Fibroblast of upper back skin (primary cell): ENCODE data around the gene SLC16A12.
A peak's percentile ranks its signal among the peaks of the same experiment; 100 is the strongest.
"Not testable (repeated sequence)": the region's sequence is repeated elsewhere in the genome, so short reads cannot be mapped to it uniquely, and the experiment has no call there.

ENCODE experiments used
- DNase-seq: peaks from one replicate; pipeline ENCODE4 v3.0.0-alpha.2; 2013

SLC16A12 gene

DNA sequence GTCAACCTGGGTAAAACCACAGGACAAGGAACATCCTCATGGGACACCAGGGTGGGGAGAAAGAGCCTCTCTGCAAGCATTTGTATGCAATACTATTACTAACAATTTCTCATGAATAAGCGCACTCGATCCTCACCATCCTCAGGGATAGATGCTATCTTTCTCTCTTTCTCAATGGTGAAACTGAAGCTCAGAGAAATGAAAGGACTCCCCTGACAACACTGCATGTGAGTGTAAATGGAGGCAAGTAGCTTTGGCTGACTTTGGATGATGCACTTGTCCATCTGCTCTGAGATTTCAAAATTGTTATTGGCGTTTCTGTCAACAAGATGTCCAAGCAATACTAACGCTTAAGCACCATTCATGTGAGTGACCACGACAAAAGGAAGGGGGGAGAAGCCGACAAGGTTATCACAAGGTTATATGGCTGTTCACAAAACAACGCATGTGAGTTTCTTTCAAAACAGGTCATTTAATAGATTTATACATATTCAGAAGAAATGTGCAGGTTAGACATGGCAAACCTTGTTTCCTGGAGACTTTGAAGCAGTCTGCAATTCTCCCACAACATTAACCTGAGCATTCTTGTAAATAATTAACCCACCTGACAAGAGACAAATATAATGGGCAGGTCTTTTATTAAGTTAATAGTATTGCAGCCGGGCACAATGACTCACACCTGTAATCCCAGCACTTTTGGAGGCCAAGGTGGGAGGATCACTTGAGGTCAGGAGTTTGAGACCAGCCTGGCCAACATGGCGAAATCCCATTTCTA is 67.0 kb downstream of the SLC16A12 start:
- DNase-seq = no peak

DNA sequence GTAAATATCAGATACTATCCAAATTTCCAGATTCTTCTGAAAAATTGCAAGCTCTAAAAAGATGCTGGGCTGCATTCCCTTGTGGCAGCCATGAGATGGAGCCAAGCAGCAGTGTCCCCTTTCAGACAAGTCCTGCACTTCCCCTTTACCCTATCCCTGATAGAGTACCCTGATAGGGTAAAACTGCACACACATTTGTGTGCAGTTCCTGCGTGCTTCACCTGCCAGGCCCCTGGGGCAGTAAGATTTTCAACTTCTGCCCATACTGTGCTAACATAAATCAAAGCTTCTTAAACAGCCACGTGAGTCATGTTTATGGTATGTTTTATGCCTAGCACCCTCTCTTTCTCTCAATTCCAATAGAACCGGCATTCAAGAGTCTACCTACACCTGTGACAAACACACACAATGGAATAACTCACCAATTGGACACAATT is 68.8 kb downstream of the SLC16A12 start:
- DNase-seq = peak; percentile 43

DNA sequence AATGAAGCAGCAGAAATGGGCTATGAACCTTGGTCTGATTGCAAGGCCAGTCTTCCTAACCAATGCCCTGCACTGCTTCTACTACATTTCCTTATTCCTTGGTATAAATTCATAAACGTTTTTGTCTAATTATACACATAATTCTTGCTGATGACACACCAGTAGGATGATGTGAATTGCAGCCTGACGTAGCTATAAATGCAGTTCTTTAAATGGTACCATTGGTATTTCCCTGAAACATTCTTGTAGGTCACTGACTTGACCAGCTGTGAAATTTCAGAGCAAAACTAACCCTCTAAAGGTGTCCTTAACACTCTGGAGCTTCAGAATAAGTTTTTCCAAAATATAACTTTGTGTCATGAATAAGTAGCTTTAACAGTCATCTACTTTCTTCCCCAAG is 70.2 kb downstream of the SLC16A12 start:
- no peak for DNase-seq

DNA sequence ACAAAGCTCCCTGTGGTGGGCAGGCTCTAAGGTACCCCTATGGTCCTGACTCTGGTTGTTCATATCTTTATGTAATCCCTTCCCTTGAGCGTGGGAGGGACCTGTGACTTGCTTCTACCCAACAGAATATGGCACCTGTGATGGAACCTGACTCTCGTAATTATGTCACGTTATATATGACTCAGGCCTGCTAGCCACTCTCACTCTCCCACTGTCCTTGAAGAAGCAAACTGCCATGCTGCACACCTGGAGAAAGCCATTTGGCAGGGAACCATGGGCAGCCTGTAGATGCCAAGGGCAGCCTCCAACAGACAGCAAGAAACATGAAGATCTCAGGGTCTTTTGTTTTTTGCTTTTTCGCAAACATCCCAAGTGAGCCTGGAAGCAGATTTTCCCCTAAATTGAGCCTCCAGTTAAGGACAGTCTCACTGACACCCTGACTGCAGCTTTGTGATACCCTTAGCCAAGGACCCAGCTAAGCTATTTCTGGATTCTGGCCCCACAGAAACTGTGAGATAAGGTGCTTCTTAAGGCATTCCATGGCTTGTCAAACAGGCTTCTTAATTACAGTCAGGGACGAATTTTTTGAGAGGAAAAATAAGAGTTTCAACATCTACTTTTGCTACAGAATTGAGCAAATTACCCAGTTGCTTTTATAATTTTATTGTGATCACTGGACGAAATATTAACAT is 71.4 kb downstream of the SLC16A12 start:
- no peak for DNase-seq

DNA sequence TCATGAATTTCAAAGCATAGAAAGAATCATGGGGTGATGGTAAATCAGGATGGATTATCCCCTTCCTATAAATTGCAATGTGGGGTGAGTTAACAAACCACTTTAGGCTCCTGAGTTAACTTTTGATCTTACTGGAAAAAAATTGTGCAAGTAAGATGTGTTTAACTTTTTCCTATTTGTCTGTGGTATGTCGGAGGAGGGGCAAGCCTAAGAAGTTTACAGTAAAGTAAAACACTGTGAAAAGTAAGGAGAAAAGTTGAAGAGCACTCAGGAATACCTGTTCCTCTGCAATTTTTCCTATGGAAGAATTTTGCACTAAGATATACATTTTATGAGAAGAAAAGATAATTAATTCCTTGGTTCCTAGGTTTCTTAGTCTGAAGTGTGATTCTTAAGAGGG is 76.6 kb downstream of the SLC16A12 start:
- peak; percentile 48 for DNase-seq

DNA sequence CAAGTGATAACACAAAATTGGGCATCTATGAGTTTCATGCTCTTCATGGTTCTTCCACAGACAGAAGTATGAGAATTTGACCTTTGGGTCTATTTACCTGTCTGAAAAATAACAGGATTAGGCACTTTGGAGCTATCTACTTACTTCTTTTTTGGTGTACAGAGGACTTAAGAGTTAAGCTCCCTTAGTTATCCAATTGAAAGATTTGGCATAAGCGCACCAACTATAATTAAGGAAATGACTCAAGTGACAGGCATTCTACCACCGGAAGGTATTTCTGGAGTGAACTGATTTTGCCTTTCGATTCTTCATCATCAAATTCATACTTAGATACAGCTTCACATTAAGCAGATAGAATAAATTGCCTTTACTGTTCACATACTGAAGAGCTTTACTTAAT is 77.1 kb downstream of the SLC16A12 start:
- DNase-seq = peak; percentile 85

DNA sequence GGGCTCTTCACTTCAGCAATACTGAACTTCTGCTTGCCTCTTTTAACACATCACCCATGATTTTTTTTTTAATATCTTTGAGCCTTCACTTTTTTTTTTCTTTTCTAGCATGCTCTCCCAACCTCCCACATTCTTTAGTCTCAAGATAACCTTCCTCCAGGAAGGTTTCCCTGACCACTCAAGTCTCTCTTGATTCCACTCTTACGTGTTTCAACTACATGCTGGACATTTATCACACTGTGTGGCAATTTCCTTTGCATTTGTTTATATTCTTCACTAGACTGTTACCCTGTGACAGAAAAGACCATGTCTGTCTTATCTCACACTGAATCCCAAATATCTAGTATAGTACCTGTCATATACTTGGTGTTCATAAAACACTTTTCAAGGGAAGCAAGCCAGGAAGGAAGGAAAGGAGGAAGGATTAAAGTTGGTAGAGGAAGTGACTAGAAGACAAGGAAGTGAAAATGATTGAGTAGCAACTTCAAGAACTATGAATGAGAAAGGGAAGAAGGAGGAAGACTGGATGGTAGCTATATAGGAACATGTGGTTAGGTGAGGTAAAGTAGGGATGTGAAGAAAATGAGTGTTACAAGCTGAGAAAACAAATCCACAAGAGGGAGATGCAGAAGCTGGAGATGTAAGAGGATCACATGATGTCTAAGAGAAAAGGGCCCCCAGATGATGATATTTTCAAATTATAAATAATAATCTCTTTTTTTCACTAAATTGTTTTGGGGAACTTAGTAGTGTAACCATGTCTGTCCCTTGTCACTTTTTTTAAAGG is 80.6 kb downstream of the SLC16A12 start:
- no peak for DNase-seq

DNA sequence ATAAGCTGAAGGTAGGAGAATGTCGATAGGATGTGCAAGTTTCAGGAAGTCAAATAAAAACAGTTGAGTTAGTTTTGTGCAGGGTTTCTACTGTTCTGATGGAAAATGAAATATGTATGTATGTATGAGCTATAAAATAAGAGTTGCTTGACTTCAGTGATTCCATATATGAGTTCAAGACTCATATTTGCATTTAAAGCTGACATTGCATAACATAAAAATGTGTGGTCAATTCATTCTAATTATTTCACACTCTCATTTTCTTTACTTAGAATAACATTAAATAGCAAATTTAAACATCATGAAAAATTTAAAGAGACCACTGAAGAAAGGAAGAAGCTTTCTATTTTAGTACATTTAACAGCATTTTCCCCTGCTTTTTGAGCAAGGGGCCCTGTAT is 83.2 kb downstream of the SLC16A12 start:
- no peak for DNase-seq

DNA sequence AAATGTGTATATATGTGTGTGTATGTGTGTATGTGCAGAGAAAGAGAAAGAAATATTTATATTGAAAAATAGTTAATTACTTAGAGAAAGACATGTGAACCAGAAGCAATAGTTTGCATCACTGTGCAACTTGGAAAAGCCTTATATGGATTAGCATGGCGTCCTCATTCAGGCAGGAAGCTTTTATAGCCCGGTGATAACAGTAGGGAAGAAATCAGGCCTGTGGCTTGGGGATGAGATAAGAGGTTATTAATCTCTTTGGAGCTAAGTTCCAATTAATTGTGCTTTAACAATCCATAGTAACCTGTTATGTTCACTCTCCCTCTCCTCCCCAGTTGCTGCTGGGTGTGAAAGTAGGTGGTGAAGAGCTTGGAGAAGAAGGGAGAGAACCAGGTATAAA is 84.5 kb downstream of the SLC16A12 start:
- no peak for DNase-seq

DNA sequence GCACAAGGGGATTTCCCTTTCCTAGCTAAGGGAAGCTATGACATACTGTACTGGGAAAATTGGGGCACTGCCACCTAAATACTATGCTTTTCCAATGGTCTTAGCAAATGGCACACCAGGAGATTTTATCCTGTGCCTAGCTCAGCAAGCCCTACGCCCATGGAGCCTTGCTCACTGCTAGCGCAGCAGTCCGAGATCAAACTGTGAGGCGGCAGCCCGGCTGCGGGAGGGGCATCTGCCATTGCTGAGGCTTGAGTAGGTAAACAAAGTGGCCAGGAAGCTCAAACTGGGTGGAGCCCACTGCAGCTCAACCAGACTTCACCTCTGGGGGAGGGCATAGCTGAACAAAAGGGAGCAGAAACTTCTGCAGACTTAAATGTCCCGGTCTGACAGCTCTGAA is 90.6 kb downstream of the SLC16A12 start:
- DNase-seq = not testable (repeated sequence)

DNA sequence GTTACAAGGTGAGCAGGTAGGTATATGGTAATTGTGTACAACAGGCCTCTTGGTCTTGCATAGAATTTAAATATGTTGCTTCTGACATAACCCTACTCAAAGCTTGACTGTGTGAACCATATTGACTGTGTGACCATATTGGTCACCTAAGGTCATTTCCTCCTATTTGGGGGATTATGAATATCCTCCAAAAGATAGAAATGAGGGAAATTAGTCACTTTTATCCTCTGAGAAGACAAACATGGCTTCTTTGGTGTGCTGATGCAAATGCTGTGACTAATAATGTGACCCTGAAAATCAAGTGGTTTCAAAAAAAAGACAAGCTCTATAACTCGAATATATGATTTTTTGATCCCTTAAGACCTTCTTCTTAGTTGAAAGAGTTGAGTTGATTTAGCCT is 93.1 kb downstream of the SLC16A12 start:
- no peak for DNase-seq

DNA sequence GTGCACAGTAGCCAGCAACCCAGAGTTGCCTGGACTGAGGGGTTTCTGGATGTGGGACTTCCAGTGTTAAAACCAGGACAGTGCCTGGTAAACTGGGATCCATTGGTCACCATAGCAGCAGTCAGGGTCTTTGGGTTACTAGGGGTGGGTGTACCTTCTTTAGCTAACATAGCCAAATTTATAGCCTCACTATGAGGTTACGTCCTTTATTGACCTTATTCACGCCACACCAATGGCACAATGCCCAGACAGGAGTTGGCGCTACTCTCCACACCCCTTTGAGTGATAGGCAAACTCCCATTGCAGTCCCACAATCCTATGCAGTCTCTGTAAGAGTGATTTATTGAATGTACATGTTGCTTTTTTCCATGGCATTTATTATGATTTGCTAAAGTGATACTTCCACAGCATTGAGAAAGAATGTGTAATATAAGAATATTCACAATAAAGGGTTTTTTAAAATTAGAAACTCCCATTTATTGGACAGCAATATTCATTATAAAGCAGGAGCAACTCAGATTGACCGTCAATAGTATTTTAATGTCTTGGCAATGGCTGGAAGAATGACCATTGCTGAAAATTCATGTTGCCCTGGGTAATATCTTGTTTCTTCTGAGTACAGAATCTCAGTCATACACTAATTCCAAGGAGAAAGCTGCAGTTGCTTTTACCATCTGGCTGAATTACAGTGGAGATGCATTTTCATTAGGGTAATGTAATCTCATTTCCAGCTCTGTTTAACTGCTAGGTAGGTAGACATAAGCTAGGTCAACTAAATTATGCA is 95.0 kb downstream of the SLC16A12 start:
- no peak for DNase-seq

DNA sequence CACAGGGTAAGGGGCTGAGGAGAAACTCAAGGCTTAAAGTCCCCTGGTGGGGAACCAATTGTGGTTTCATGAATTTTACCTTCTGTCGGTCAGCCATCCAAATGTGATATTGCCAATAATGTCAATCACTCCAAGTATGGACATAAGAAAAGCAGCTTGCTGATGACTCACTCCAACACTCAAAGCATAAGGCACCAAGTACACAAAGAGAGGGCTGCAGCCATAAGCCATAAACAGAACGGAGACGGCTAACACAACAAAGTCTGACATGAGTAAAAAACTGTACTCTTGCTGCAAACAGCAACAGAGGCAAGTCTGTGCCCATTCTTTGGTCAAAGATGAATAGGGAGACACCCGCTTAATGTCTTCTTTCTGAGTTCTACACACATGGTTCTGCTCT is 96.9 kb downstream of the SLC16A12 start:
- no peak for DNase-seq

DNA sequence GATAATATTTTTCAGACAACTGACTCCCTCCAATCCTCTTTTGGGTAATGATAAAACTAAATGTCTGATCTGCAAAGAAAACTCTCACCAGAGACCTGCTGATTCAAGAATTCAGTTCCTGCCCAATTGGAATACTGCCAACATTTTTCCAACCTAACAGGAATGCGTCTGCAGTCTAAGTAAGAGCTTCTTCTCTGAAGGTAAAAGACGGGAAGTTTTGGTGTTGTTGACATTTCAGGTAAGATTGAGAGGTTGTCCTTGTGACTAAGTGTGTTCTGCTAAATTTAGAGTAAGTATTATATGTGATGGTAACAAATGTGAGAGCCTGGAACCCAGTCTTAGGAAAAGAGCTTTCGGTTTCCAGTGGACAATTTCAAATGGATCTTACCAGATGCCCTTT is 103.4 kb downstream of the SLC16A12 start:
- DNase-seq = peak; percentile 84

DNA sequence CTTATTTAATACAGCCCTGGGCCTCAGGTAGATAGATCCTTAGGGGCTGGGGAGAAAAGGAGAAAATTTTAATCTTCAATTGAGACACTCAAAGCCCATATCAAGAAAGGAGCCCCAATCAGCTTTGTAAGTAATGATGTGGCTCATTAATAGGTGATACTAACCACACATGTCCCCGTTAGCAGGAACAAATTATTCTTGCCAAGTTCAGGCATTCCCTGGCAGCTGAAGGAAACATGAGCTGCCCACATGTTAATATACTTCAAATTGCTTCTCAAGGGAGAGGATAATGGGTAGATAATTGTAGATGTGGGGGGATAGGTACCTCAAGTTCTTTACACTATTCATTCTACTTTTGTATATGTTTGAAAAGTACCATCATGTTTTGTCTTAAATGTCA is 106.5 kb downstream of the SLC16A12 start:
- DNase-seq = no peak

DNA sequence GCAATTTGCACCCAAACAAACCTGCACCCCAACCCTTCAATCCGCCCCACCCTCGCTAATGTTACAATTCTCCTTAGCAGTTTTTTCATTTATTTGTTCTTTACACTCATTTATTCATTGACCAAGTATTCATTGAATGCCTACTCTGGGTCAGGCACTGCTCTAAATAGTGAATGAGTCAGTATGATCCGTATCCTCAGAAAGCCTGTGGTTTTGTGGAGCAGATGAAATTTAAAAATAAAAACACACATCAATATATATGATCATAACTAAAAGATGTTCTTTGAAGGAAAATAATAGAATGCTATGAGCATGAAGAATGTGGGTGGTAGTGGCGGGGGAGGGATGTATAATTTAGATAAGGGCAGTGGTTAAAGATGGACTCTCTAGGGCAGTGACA is 107.8 kb downstream of the SLC16A12 start:
- peak; percentile 84 for DNase-seq

DNA sequence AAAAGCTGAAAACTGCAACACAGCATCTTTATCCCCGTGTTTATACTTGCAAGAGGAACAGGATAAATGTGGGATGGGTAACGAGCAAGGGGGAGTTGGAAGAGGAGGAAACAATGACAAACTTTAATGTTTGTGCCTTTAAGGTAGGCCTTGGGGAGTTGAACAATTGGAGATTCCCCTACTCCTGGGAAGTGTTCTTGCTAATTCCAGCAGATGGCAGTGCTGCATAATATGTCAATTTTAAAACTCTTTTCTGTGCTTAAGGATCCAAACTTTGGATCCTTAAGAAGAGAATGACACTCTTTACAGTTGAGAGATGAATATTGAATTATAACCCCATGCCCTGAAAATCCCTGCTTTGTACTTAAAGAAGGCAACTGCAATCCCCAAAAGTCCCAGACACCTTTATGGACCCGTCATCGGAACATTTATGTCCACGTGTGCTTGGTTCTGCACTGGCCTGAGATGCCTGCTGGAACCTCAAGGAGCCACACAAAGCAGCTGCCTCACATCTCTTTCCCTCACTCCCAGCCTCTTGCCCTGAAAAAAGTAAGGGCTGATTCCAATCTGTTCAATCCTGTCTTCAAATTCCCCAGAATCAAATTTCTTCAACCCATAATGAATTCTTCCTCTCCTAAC is 109.0 kb downstream of the SLC16A12 start:
- DNase-seq = peak; percentile 69

DNA sequence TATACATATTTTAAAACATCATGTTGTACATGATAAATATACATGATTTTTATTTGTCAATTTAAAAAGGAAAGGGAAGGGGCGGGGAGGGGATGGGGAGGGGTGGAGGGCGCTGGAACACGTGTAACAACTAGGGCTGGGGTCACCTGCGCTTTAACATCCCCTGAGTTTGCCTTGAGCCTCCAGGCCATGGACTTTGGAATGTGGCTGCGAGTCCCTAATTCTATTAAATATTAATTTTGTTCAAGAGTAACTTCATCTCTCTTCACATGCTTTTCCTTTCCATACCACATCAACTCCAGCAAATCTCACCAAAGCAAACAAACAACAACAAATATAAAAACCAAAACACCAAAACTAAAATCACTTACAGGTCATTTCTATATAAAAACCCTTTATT is 110.4 kb downstream of the SLC16A12 start:
- no peak for DNase-seq

DNA sequence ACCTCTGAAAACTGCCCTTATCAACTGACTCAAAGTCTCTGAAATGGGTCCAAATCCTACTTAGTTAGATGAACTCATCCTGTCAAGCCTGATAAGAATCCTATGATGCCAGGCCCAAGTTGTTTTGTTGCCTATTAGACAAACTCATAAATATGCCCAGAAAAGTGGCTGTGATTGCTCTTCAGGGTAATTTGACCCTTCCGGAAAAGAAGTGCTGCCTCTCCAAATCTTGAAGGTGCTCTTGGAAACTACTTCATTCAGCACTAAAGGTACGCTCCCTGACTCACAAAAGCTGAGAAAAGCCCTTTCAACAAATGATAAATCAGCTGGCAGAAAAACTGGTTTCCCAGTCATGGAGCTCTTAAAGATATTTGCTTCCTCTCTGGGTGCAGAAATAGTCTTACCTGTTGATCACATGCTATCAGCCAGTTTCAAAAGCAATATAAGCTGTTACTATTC is 114.3 kb downstream of the SLC16A12 start:
- DNase-seq = no peak

DNA sequence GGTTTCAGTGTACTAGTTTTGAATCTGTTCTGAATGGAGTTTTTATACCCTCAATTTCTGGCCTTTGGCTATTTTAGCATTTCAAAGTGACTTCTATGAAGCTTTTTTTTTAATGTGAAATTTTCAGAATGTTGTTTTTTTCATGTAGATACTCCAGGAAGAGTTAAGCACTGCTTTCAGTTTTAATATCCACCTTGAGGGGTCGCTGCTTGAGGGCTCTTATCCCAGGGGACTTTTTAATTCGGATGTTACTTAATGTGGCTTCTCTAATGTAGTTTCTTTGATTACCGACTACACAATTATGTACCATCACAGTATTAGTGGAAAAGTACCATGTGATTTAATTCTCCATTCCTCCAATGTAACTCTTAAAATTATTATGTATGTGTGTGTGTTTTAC is 115.8 kb downstream of the SLC16A12 start:
- no peak for DNase-seq

DNA sequence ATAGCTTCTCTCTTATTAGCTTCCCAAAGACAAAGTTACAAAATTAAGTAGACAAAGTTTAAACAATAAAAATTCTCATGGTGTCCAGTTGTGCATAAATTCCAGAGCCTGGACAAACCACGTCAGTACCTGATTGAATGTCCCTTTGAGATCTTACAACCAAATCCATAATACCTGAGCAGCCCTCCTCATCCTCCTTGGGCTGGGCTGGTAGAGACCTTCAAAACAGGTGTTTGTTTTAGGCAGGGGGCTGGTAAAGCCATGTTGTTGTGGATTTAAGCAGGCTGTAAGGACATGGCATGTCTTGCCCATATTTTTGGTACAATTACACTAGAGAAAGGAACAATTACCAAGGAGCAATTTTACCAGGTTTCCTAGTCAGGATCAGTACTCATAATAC is 118.9 kb downstream of the SLC16A12 start:
- no peak for DNase-seq
